GM19438 (cell line): ENCODE measurements around the gene CCDC167.
A peak's percentile ranks its signal among the peaks of the same experiment; 100 is the strongest.

Experiments
- ATAC-seq: cut with Tn5 transposase; IDR thresholded peaks from one replicate; pipeline ENCODE4 v1.9.1; 2021; ENCODE audit warnings: low read depth; ENCODE audit not compliant: unreplicated experiment

CCDC167 gene

GRCh38 chr6:37435373-37435772 lies 64.3 kb downstream of the CCDC167 start:
- ATAC-seq = no peak

DNA sequence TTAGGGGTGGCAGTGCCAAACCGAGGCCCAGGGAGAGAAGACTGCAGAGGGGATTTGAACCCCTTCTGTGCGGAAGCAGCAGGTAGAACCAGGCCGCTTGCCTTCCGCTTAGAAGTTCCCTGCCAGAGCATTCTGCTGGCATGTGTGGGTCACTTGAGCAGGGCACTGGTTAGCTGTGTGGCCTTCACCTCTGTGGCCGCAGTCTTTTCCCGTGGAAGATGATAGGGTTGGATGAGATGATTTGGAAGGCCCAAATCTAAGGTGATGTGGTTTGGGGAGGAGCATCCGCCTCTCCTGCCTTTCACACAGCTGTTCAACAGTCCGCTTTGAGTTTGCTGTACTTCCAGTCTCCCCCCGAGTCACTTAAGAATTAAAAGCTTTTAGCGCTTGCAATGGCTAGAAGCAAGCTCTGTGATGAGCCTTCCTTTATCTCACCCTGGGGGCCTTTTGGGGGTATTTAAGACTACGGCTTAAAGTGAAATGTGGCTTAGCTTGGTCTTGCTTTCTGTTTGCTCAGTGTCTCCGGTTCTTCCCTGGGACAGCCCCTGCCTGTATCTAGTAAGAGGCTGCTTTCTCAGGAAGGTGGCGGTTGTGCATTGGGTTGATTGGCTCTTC lies 65.9 kb downstream of the CCDC167 start:
- ATAC-seq = peak; percentile 28
